ENCODE measurements around the gene SRPK3.

Gene SRPK3

GRCh38 chrX:153761863-153762262 lies 19.0 kb upstream of the SRPK3 start:
- no peak overlapping the region for H3K9ac ChIP-seq (ENCODE audit: low read length)
- no peak overlapping the region for H3K4me3 ChIP-seq (ENCODE audit: low read length)
- H3K4me1 ChIP-seq (ENCODE audit: control insufficient read depth, insufficient read depth, low read length): peaks cover 3% of the 10 kb centered on the region
- no peak overlapping the region for H3K27ac ChIP-seq (ENCODE audit: low read depth, low read length)
- H3K36me3 ChIP-seq (ENCODE audit: control insufficient read depth, insufficient read depth, low read length): no peaks in the 10 kb centered on the region
- no peaks in the 10 kb centered on the region for H3K27me3 ChIP-seq (ENCODE audit: control insufficient read depth, insufficient read depth, low read length)

- H3K27ac ChIP-seq (ENCODE audit: low read depth, low read length): no peak overlapping the region
- H3K9ac ChIP-seq (ENCODE audit: low read length): no peak overlapping the region
Observed at GRCh38 chrX:153762626-153763173, 18.1 kb upstream of the SRPK3 start.

GRCh38 chrX:153763298-153763932 lies 17.4 kb upstream of the SRPK3 start:
- Histone ChIP-seq H3K36me3 (ENCODE audit: control insufficient read depth, insufficient read depth, low read length) (no peaks in the 10 kb centered on the region), H3K4me3 (ENCODE audit: low read length) (no peak overlapping the region), H3K27me3 (ENCODE audit: control insufficient read depth, insufficient read depth, low read length) (no peaks in the 10 kb centered on the region), H3K27ac (ENCODE audit: low read depth, low read length) (no peak overlapping the region), H3K9ac (ENCODE audit: low read length) (no peak overlapping the region), H3K4me1 (ENCODE audit: control insufficient read depth, insufficient read depth, low read length) (peaks cover 4% of the 10 kb centered on the region)

More at GRCh38 chrX:153762626-153763173, 18.1 kb upstream of the SRPK3 start:
- no peaks in the 10 kb centered on the region for H3K36me3 ChIP-seq (ENCODE audit: control insufficient read depth, insufficient read depth, low read length)
- no peak overlapping the region for H3K4me3 ChIP-seq (ENCODE audit: low read length)
- peaks cover 4% of the 10 kb centered on the region for H3K4me1 ChIP-seq (ENCODE audit: control insufficient read depth, insufficient read depth, low read length)
- no peaks in the 10 kb centered on the region for H3K27me3 ChIP-seq (ENCODE audit: control insufficient read depth, insufficient read depth, low read length)

- Histone ChIP-seq H3K4me3 (ENCODE audit: low read length) (peak within 1 kb of the TSS; percentile 46), H3K9ac (ENCODE audit: low read length) (no peak within 1 kb of the TSS), H3K36me3 (ENCODE audit: control insufficient read depth, insufficient read depth, low read length) (no peaks in the 10 kb centered on the region), H3K4me1 (ENCODE audit: control insufficient read depth, insufficient read depth, low read length) (peaks cover 4% of the 10 kb centered on the region), H3K27me3 (ENCODE audit: control insufficient read depth, insufficient read depth, low read length) (no peaks in the 10 kb centered on the region), H3K27ac (ENCODE audit: low read depth, low read length) (peak within 1 kb of the TSS; percentile 79)
Observed at GRCh38 chrX:153763989-153764755, 16.7 kb upstream of the SRPK3 start, which contains the start of gene PLXNB3. Gene PLXNB3 (plus strand): TSS chrX:153764249. CDS start chrX:153765536, 1,287 bp downstream.

GRCh38 chrX:153764786-153765137 lies 16.1 kb upstream of the SRPK3 start:
- peak overlapping the region; percentile 46 for H3K4me3 ChIP-seq (ENCODE audit: low read length)
- no peak overlapping the region for H3K9ac ChIP-seq (ENCODE audit: low read length)
- no peaks in the 10 kb centered on the region for H3K36me3 ChIP-seq (ENCODE audit: control insufficient read depth, insufficient read depth, low read length)
- peaks cover 4% of the 10 kb centered on the region for H3K4me1 ChIP-seq (ENCODE audit: control insufficient read depth, insufficient read depth, low read length)
- H3K27me3 ChIP-seq (ENCODE audit: control insufficient read depth, insufficient read depth, low read length): no peaks in the 10 kb centered on the region
- peak overlapping the region; percentile 79 for H3K27ac ChIP-seq (ENCODE audit: low read depth, low read length)

- H3K4me3 ChIP-seq (ENCODE audit: low read length): peak overlapping the region; percentile 46
- no peak overlapping the region for H3K9ac ChIP-seq (ENCODE audit: low read length)
- H3K27ac ChIP-seq (ENCODE audit: low read depth, low read length): peak overlapping the region; percentile 79
Observed at GRCh38 chrX:153765138-153766079, 15.4 kb upstream of the SRPK3 start.

GRCh38 chrX:153766098-153766817 lies 14.6 kb upstream of the SRPK3 start:
- peak overlapping the region; percentile 79 for H3K27ac ChIP-seq (ENCODE audit: low read depth, low read length)
- no peaks in the 10 kb centered on the region for H3K36me3 ChIP-seq (ENCODE audit: control insufficient read depth, insufficient read depth, low read length)
- H3K27me3 ChIP-seq (ENCODE audit: control insufficient read depth, insufficient read depth, low read length): no peaks in the 10 kb centered on the region
- H3K4me3 ChIP-seq (ENCODE audit: low read length): peak overlapping the region; percentile 42
- H3K4me1 ChIP-seq (ENCODE audit: control insufficient read depth, insufficient read depth, low read length): peaks cover 4% of the 10 kb centered on the region
- peak overlapping the region; percentile 47 for H3K9ac ChIP-seq (ENCODE audit: low read length)

More at GRCh38 chrX:153765138-153766079, 15.4 kb upstream of the SRPK3 start:
- H3K4me1 ChIP-seq (ENCODE audit: control insufficient read depth, insufficient read depth, low read length): peaks cover 4% of the 10 kb centered on the region
- no peaks in the 10 kb centered on the region for H3K27me3 ChIP-seq (ENCODE audit: control insufficient read depth, insufficient read depth, low read length)
- H3K36me3 ChIP-seq (ENCODE audit: control insufficient read depth, insufficient read depth, low read length): no peaks in the 10 kb centered on the region

- H3K9ac ChIP-seq (ENCODE audit: low read length): peak overlapping the region; percentile 47
Observed at GRCh38 chrX:153766871-153767673, 13.8 kb upstream of the SRPK3 start.

GRCh38 chrX:153767674-153768055 lies 13.2 kb upstream of the SRPK3 start:
- H3K9ac ChIP-seq (ENCODE audit: low read length): no peak overlapping the region
- peaks cover 4% of the 10 kb centered on the region for H3K4me1 ChIP-seq (ENCODE audit: control insufficient read depth, insufficient read depth, low read length)
- no peaks in the 10 kb centered on the region for H3K27me3 ChIP-seq (ENCODE audit: control insufficient read depth, insufficient read depth, low read length)
- no peaks in the 10 kb centered on the region for H3K36me3 ChIP-seq (ENCODE audit: control insufficient read depth, insufficient read depth, low read length)
- no peak overlapping the region for H3K27ac ChIP-seq (ENCODE audit: low read depth, low read length)
- H3K4me3 ChIP-seq (ENCODE audit: low read length): no peak overlapping the region

More at GRCh38 chrX:153766871-153767673, 13.8 kb upstream of the SRPK3 start:
- peak overlapping the region; percentile 71 for H3K27ac ChIP-seq (ENCODE audit: low read depth, low read length)
- H3K4me3 ChIP-seq (ENCODE audit: low read length): peak overlapping the region; percentile 26
- no peaks in the 10 kb centered on the region for H3K27me3 ChIP-seq (ENCODE audit: control insufficient read depth, insufficient read depth, low read length)
- H3K4me1 ChIP-seq (ENCODE audit: control insufficient read depth, insufficient read depth, low read length): peaks cover 4% of the 10 kb centered on the region
- H3K36me3 ChIP-seq (ENCODE audit: control insufficient read depth, insufficient read depth, low read length): no peaks in the 10 kb centered on the region

- Histone ChIP-seq H3K9ac (ENCODE audit: low read length) (no peak overlapping the region), H3K4me3 (ENCODE audit: low read length) (no peak overlapping the region), H3K4me1 (ENCODE audit: control insufficient read depth, insufficient read depth, low read length) (peaks cover 4% of the 10 kb centered on the region), H3K27me3 (ENCODE audit: control insufficient read depth, insufficient read depth, low read length) (no peaks in the 10 kb centered on the region), H3K27ac (ENCODE audit: low read depth, low read length) (no peak overlapping the region), H3K36me3 (ENCODE audit: control insufficient read depth, insufficient read depth, low read length) (no peaks in the 10 kb centered on the region)
Observed at GRCh38 chrX:153768311-153769157, 12.3 kb upstream of the SRPK3 start.

Measured in rectal smooth muscle tissue (tissue), 1 donor.